ENCODE data around the gene ASB6.
A peak's percentile ranks its signal among the peaks of the same experiment; 100 is the strongest.
"Not testable (repeated sequence)": the region's sequence is repeated elsewhere in the genome, so short reads cannot be mapped to it uniquely, and the experiment has no call there.

ASB6 gene

GRCh38 chr9:129667378-129667777 lies 25.4 kb upstream of the ASB6 start:
- no peak for DNase-seq (ENCODE audit: low read depth in 2 of 2)

- no peak for DNase-seq (ENCODE audit: low read depth in 2 of 2)
Observed at GRCh38 chr9:129666575-129666974, 24.6 kb upstream of the ASB6 start.

- no peak for DNase-seq (ENCODE audit: low read depth in 2 of 2)
Observed at GRCh38 chr9:129665814-129666520, 24.0 kb upstream of the ASB6 start.

GRCh38 chr9:129665389-129665775 lies 23.4 kb upstream of the ASB6 start, which contains the start of gene PRRX2:
TSS of gene PRRX2 (plus strand) at chr9:129665647. CDS start at chr9:129665868, 221 bp downstream.
- DNase-seq (ENCODE audit: low read depth in 2 of 2), result peak; percentile 54 to 65

- DNase-seq (ENCODE audit: low read depth in 2 of 2), result no peak
Observed at GRCh38 chr9:129664746-129665388, 22.9 kb upstream of the ASB6 start.

- DNase-seq (ENCODE audit: low read depth in 2 of 2), result not testable (repeated sequence)
Observed at GRCh38 chr9:129662239-129662638, 20.3 kb upstream of the ASB6 start.

- DNase-seq (ENCODE audit: low read depth in 2 of 2), result no peak
Observed at GRCh38 chr9:129661029-129661428, 19.1 kb upstream of the ASB6 start.

GRCh38 chr9:129656795-129657390 lies 14.9 kb upstream of the ASB6 start:
- no peak for DNase-seq (ENCODE audit: low read depth in 2 of 2)

- no peak for DNase-seq (ENCODE audit: low read depth in 2 of 2)
Observed at GRCh38 chr9:129655696-129656095, 13.7 kb upstream of the ASB6 start.

- no peak for DNase-seq (ENCODE audit: low read depth in 2 of 2)
Observed at GRCh38 chr9:129655154-129655553, 13.2 kb upstream of the ASB6 start.

- no peak for DNase-seq (ENCODE audit: low read depth in 2 of 2)
Observed at GRCh38 chr9:129654554-129655040, 12.6 kb upstream of the ASB6 start.

- no peak for DNase-seq (ENCODE audit: low read depth in 2 of 2)
Observed at GRCh38 chr9:129653823-129654553, 12.0 kb upstream of the ASB6 start.

- no peak for DNase-seq (ENCODE audit: low read depth in 2 of 2)
Observed at GRCh38 chr9:129650680-129651235, 8.8 kb upstream of the ASB6 start.

GRCh38 chr9:129649726-129650679 lies 8.1 kb upstream of the ASB6 start:
- DNase-seq (ENCODE audit: low read depth in 2 of 2), result peak; percentile 82 to 84

GRCh38 chr9:129648764-129649115 lies 6.8 kb upstream of the ASB6 start:
- no peak for DNase-seq (ENCODE audit: low read depth in 2 of 2)

- no peak for DNase-seq (ENCODE audit: low read depth in 2 of 2)
Observed at GRCh38 chr9:129648092-129648763, 6.3 kb upstream of the ASB6 start.

- no peak for DNase-seq (ENCODE audit: low read depth in 2 of 2)
Observed at GRCh38 chr9:129647635-129648034, 5.7 kb upstream of the ASB6 start.

- no peak for DNase-seq (ENCODE audit: low read depth in 2 of 2)
Observed at GRCh38 chr9:129646654-129647053, 4.7 kb upstream of the ASB6 start.

- DNase-seq (ENCODE audit: low read depth in 2 of 2), result no peak
Observed at GRCh38 chr9:129646252-129646651, 4.3 kb upstream of the ASB6 start.

GRCh38 chr9:129644902-129645301 lies 3.0 kb upstream of the ASB6 start:
- DNase-seq (ENCODE audit: low read depth in 2 of 2), result no peak

Measured in fibroblast of skin of left biceps (primary cell).